Stimulated activated CD4-positive, alpha-beta T cell treated with anti-CD3 and anti-CD28 coated beads, Interleukin-4, amount 100 ng/mL, for 4 hours (primary cell): ENCODE measurements around the gene ITSN1.
"Not testable (repeated sequence)": the region's sequence is repeated elsewhere in the genome, so short reads cannot be mapped to it uniquely, and the experiment has no call there.

Source experiments
- DNase-seq, 2 experiments: peaks; one replicate each; pipeline ENCODE4 v3.0.0-alpha.2; 2020

The ITSN1 gene

DNA sequence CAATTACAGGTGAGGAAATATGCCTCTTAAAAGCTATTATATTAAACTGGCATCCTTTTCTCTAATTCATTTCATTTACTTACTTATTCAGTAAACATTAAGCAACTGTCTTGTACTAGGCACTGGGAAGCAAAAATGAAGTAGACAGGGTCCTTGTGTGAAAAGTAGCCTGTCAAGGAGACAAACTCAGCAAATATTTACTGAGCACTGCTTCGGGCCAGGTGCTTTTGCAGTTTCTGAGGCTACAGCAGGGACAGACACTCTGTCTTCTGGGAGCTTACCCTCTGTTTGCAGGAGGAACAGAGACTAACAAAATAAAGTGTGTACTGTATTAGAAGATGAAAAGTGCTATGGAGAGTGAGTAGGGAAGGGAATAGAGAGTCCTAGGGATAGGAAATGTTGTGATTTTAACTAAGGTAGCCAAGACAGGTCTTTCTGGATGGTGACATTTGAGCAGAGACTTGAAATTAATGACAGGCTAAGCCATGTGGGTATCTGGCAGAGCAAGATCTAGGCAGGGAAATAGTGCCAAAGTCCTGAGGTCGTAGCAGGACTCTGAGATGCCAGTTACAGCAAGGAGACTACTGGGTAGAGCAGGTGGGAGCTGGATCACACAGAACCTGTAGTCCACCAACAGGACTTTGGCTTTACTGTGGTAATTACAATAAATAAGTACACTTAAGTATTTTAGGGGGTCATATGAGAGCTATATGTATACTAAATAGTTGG, 133.0 kb downstream of the ITSN1 start:
- no peak for DNase-seq

DNA sequence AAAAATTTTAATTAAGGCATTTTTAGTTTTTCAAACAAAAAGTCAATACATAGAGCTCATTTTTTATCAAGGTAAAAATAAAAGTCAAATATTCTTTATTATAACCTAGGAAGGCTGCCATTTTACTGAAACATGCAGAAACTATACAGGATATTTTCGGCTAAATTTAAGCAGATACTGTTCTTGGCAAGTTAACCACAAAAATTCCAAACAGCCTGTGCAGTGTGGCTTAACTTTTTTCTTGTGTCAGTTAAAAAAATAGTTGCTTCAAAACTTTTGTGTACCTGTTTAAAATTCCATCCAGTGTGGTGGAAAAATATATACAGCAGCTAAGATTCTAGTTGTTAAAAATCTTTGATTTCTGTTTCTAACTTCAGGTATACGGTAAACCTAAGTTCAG, 138.3 kb downstream of the ITSN1 start:
- no peak for DNase-seq

GRCh38 chr21:33781121-33781520, 138.8 kb downstream of the ITSN1 start:
- DNase-seq = no peak

DNA sequence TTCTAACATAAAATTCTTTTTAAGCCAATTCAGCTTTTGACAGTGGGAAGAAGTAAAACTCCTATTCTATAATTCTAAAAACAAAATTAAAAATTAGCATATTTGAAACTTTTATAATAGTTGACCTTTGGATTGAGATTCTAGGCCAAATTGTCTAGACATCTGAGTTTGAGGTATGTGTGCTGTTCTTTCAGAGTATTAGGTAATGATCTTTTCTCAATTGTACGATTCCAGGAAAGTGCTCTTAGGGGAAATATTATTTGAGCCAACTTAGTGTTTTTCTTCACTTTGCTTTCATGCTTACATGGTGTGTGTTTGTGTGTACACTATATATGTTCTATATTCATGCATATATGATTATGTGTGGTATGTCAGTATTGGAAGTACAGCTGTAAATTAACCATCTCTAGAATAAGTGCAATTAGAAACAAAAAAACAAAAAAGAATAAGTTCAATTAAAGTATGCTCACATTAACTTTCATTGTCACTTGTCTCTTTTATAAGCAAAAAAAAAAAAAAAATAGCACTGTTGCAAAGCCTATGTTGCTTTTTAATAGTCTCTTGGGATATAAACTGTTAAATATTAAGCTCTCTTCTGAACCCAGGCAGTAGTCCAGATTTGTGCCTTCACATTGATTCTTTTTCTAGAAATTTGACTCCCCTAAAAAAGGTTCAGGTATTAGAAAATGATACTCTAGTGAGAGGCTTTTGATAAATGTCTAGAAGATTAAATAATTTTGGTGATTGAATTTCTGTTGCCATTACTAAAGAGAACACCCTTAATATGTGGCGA, 141.1 kb downstream of the ITSN1 start:
- no peak for DNase-seq

- DNase-seq = no peak
Observed at GRCh38 chr21:33787431-33787830, 145.1 kb downstream of the ITSN1 start.

DNA sequence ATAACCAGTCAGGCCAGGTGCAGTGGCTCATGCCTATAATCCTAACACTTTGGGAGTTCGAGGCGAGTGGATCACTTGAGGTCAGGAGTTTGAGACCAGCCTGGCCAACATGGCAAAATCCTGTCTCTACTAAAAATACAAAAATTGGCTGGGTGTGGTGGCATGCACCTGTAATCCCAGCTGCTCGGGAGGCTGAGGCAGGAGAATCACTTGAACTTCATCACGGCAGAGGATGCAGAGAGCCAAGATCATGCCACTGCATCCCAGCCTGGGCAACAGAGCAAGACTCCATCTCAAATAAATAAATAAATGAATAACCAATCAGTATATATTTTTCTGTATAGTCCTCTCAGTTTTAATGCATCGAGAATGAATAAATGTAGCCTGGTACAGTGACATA, 146.1 kb downstream of the ITSN1 start:
- not testable (repeated sequence) for DNase-seq

GRCh38 chr21:33789697-33790096, 147.4 kb downstream of the ITSN1 start:
- DNase-seq = no peak

- no peak for DNase-seq
Observed at GRCh38 chr21:33791073-33791472, 148.8 kb downstream of the ITSN1 start.

GRCh38 chr21:33794596-33794995, 152.3 kb downstream of the ITSN1 start:
- no peak for DNase-seq

DNA sequence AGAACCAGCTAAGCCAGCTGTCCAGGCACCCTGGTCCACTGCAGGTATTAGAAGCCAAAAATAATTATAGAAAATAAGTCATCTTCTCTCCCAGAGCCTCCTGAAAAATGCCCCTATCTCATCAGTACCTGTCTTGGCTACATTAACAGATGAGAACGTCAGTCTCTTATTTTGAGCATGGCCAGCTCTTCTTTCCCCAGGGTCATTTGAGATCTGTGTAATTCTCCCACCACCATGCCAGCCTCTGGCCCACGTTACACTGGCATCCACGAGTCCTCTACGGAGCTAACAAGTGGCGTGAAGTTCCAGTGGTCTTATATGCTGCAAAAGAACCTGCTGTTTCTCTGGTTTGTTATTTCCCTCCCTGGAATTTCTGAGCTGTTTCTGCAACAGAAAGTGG, 155.3 kb downstream of the ITSN1 start:
- DNase-seq = no peak

- DNase-seq = no peak
Observed at GRCh38 chr21:33799378-33800090, 157.2 kb downstream of the ITSN1 start.

GRCh38 chr21:33800753-33801423, 158.6 kb downstream of the ITSN1 start:
- DNase-seq = no peak

- no peak for DNase-seq
Observed at GRCh38 chr21:33801424-33802405, 159.4 kb downstream of the ITSN1 start.

- no peak for DNase-seq
Observed at GRCh38 chr21:33802481-33802880, 160.2 kb downstream of the ITSN1 start.

GRCh38 chr21:33808715-33809367, 166.5 kb downstream of the ITSN1 start:
- no peak for DNase-seq

DNA sequence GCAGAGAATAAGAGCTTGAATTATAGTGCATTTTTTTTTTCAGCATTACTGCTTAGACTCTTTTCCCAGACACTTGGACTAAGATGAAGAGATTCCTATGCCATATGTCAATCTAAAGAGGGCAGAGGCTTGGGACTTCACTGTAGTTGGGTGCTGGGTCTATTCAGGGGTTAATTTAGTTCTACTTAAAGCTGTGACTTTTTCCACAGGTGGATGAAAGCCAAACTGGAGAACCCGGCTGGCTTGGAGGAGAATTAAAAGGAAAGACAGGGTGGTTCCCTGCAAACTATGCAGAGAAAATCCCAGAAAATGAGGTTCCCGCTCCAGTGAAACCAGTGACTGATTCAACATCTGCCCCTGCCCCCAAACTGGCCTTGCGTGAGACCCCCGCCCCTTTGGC, 168.5 kb downstream of the ITSN1 start:
- DNase-seq = no peak

- no peak for DNase-seq
Observed at GRCh38 chr21:33811167-33812010, 169.1 kb downstream of the ITSN1 start.

GRCh38 chr21:33813832-33814365, 171.6 kb downstream of the ITSN1 start:
- no peak for DNase-seq

DNA sequence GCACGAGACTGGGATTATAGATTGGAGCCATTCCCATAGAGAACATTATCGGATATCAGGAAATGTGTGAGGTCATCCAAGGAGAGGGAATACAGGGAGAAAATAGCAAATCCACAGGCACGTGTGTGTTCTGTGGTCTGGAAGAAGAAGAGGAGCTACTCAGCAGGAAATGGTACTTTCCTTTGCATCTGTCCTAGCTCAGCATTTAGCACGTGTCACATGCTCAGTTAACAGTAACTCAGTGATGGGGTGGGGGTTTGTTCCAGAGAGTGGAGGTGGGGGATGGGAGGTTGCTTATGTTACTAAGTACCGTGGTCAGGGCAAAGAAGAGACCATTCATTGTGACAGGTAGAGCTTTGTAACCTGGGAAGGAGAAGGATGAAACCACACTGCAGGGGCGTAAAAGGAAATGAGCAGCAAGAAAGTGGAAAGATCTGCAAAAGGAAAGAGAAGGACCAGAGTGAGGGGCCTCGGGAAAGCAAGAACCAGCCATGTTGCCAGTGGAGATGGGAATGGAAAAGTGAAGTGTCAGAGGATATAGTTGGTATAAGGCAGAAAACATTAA, 172.9 kb downstream of the ITSN1 start:
- DNase-seq = no peak

- no peak for DNase-seq
Observed at GRCh38 chr21:33816174-33816573, 173.9 kb downstream of the ITSN1 start.
